ENCODE results near the gene SP5.
"Not testable (repeated sequence)": the region's sequence is repeated elsewhere in the genome, so short reads cannot be mapped to it uniquely, and the experiment has no call there.

SP5 gene

GRCh38 chr2:170722301-170722700 lies 7.2 kb downstream of the SP5 start:
- no peak overlapping the region for H3K4me3 ChIP-seq (ENCODE audit: low read length)
- DNase-seq (ENCODE audit: low read depth) = no peak
- TF ChIP-seq CTCF (conservative IDR thresholded peaks at IDR 0.05; ENCODE audit: low read length) = no peak

GRCh38 chr2:170723446-170723958 lies 8.4 kb downstream of the SP5 start:
- no peak for DNase-seq (ENCODE audit: low read depth)
- TF ChIP-seq CTCF (conservative IDR thresholded peaks at IDR 0.05; ENCODE audit: low read length) = no peak
- no peak overlapping the region for H3K4me3 ChIP-seq (ENCODE audit: low read length)

DNA sequence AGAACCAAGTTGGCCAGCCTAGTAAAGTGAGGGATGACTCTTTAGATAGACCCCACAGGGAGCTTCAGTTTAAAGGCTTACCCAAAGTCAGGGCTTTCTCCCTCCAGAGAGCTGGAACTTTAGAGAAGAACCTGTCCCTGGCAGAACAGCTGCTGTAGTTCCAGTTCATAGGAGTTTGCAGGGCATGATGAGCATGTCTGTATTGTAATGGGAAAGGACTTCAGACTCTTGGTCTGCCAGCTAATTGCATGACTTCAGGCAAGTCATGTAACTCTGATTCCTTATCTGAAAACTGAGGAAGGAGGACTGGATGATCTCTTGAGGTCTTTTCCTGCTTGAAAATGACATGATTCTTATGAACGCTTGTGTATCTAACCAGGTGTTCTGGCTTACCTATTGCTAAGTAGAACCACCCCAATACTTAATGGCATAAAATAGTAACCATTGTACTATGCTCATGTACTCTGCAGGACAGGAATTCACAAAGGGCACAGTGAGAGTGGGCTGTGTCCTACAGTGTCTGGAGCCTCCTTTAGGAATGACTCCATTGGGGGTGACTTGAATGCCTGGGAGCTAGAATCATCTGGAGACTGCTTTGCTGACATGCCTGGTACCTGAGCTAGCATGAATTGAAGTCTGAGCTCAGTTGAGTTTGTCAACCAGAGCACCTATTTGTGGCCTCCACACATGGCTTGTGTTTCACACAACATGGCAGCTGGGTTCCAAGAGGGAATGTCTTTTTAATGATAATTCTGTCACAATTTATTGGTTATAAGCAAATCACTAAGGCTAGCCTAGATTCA lies 18.9 kb downstream of the SP5 start:
- TF ChIP-seq CTCF (conservative IDR thresholded peaks at IDR 0.05; ENCODE audit: low read length) = no peak
- no peak for DNase-seq (ENCODE audit: low read depth)
- no peak overlapping the region for H3K4me3 ChIP-seq (ENCODE audit: low read length)

DNA sequence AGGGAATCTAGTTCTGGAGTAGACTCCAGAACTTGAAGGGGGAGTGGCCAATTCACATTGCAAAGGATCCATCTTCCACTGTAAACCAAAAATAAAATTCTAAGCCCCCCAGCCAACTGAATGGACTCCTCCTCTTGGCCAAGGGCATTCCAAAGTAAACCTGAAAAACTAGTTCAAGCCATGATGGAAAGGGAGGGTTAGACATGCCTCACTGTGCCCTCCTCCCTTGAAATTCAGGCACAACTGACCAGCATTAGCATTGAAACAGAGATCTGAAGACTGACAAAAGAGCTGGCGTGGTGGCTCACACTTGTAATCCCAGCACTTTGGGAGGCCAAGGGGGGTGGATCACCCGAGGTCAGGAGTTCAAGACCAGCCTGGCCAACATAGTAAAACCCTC lies 19.5 kb downstream of the SP5 start:
- H3K4me3 ChIP-seq (ENCODE audit: low read length) = not testable (repeated sequence)

DNA sequence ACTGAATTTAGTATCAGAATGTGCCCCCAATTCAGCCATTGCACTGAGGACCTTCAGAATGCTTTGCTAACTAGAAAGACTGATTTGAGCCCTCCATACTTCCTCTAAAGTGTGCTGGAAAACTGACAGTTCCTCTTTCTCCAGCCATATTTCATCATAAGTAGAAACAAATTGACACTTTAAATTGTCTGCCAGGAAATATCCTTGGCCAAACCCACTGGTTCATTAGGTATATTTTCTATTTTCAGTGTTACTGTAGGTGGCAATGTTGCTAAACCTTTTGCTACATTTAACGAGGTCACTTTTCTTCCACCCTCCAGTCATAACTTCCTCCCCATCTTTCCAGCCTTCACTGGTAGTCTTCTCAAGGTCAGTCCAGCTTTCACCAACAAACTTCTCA lies 21.5 kb downstream of the SP5 start:
- no peak for DNase-seq (ENCODE audit: low read depth)
- no peak overlapping the region for H3K4me3 ChIP-seq (ENCODE audit: low read length)
- TF ChIP-seq CTCF (conservative IDR thresholded peaks at IDR 0.05; ENCODE audit: low read length) = no peak

More for the DNA sequence above, 19.5 kb downstream of the SP5 start:
- DNase-seq (ENCODE audit: low read depth) = not testable (repeated sequence)

DNA sequence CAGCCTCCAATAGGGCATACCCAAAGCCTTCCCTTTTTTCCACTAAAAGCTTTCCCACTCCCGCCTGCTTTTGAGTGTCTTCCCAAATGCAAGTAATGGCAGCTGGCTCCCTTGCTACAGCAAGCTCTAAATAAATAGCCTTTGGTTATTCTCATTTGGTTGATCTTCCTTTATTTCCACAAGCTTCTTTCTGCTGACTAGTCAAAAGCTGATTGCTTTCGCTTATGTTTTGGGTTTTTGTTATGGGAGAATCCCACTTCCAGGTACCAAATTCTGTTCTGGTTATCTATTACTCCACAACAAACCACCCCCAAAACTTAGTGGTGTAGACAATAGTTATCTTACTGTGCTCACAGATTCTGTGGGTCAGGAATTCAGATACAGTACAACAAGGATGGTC lies 22.3 kb downstream of the SP5 start:
- no peak for DNase-seq (ENCODE audit: low read depth)
- H3K4me3 ChIP-seq (ENCODE audit: low read length) = no peak overlapping the region
- no peak for TF ChIP-seq CTCF (conservative IDR thresholded peaks at IDR 0.05; ENCODE audit: low read length)

DNA sequence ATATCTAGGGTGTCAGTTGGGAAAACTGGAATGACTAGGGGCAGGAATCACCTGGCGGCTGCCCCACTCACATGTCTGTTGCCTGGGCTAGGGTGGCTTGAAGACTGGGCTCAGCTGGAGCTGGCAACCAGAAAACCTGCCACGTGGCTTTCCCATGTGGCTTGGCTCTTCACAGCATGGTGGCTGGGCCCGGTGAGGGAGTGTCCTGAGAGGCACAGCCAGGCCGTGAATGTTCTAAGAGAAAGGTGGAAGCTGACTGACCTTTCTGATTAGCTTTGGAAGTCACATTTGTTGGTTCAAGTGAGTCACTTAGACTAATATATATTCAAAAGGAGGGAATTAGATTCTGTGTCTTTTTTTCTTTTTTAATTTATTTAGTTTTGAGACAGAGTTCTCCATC lies 22.7 kb downstream of the SP5 start:
- no peak for DNase-seq (ENCODE audit: low read depth)
- TF ChIP-seq CTCF (conservative IDR thresholded peaks at IDR 0.05; ENCODE audit: low read length) = no peak

More for the DNA sequence above, 22.7 kb downstream of the SP5 start:
- H3K4me3 ChIP-seq (ENCODE audit: low read length) = no peak overlapping the region

Data from AG10803 (cell line).